ENCODE data around the gene ABCB4.

ABCB4 gene

GRCh38 chr7:87416682-87417587 is 58.5 kb downstream of the ABCB4 start:
- DNase-seq: peak; percentile 58 to 87 (median 77)

DNA sequence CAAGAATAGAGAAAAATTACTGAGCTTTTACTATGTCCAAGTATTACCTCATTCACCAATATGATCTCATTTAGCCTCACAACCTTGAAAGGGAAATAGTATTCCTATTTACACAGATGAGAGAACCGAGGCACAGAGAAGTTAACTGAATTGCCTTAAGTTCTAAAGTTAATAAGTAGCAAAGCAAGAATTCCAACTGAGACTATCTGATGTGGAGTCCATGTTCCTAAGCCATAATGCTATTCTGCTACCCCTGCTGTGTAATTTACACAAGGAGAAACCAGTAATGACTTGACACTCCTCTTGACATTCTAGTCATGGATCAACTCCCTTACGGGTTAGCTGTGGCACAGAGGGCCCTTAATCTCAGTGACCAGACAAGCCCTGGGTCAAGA is 60.7 kb downstream of the ABCB4 start:
- DNase-seq: no peak

DNA sequence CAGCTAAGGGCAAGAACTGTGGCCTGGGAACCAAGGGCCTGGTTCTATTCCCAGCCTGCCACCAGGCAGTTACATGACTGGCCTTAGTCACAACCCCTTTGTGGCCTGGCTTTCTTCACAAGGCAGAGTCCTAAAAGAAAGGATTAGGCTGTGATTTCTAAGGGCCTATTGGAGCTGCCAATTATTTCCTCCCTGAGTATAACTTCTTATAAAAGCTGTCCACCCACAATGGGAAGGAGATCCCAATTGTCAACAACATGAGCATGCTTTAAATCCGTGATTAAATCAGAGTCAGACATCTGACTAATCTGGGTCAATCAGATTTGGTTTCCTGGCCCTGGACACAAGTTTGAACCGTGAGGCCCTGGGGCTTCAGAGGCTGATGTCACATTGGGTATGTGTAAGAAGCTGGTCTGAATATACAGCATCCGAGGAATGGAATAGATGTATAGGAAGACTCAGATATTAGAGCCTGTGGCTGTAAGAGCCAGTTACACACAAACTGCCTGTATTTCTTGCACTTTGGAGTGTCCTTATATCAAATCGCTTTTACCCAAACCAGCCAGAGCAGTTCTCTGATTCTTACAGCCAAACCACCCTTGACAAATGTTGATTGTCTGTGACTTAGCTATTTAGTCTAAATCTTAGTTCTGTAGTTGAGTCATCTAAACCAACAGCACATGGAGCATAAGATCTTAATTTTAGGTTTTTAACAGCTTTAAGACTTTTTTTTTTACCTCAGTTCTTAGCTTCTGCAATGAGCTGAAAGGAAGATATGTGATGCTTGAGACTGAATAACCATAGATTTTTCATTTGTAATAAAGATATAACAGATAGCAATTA is 61.3 kb downstream of the ABCB4 start:
- no peak for DNase-seq

- DNase-seq: no peak
Observed at GRCh38 chr7:87413029-87413428, 62.5 kb downstream of the ABCB4 start.

DNA sequence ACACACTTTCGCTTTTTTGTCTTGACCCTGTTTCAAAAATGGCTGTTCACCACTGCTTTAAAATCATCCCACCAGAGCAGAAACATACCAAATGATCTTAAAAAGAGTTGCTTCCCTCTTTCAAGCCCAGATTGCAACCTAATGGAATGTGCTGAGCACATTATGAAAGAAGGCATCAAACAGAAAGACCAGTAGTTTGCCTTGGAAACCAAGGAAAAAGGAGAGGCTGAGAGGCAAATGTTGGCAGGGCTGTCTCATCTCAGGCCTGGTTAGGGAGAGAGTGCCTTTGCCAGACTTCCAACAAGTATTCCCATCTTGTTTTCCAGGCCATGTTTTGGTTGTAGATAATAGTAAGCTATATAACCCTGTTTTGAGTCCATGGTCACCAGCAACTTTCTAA is 64.3 kb downstream of the ABCB4 start:
- DNase-seq: no peak

DNA sequence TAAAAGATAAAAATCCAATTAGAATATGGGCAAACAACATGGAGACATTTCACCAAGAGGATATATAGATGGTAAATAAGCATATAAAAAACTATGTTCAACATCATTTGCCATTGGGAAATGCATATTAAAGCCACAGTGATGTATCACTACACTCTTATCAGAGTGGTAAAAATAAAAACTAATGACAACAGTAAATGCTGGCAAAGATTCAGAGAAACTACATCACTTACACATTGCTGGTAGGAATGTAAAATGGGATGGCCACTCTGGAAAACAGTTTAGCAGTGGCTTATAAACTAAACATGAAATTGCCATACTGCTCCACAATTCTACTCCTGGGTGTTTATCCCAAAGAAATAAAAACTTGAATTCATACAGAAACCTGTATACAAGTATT is 70.8 kb downstream of the ABCB4 start:
- no peak for DNase-seq

DNA sequence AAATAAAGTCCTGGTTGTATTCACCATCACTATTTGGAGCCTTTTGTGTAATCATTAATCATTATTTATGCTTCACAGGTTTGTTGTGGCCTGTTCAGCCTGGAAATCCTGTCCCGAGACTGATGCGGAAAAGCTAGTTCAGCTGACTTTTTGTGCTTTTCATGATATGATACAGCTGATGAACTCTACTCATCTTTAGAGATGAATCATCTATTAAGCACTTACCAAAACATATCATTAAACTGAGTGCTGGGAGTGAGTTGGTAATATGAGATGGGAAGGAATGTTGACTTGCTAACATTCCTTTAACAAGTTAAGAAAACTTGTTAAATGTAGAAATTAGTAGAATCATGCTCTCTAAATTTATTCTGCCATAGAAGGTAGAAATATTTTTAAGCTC is 77.0 kb downstream of the ABCB4 start:
- no peak for DNase-seq

DNA sequence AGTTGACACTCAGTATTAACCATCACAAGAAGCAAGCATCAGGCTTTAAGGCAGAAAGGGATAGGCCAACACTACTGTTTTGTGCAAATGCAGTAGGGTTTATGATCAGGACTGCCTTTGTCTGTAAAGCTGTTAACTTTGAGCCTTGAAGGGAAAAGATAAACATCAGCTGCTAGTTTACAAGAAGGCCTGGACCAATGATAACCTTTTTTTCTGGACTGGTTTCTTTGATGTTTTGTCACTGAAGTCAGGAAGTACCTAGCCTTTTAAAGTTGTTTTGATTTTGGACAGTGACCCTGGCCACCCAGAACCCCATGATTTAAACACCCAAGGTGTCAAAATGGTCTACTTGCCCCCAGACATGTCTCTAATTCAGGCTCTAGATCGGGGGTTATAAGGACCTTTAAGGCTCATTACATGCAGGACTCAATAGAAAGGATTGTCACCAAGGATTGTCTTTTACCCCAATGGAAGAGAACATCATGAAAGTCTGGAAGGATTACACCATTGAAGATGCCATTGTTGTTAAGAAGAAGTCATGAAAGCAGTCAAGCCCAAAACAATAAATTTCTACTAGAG is 79.9 kb downstream of the ABCB4 start:
- DNase-seq: no peak

- no peak for DNase-seq
Observed at GRCh38 chr7:87391020-87391701, 84.3 kb downstream of the ABCB4 start.

GRCh38 chr7:87380905-87381304 is 94.6 kb downstream of the ABCB4 start:
- DNase-seq: no peak

- DNase-seq: no peak
Observed at GRCh38 chr7:87375662-87376435, 99.6 kb downstream of the ABCB4 start.

- DNase-seq: peak in 1 of 3 experiments; percentile 11
Observed at GRCh38 chr7:87370660-87371180, 104.8 kb downstream of the ABCB4 start.

DNA sequence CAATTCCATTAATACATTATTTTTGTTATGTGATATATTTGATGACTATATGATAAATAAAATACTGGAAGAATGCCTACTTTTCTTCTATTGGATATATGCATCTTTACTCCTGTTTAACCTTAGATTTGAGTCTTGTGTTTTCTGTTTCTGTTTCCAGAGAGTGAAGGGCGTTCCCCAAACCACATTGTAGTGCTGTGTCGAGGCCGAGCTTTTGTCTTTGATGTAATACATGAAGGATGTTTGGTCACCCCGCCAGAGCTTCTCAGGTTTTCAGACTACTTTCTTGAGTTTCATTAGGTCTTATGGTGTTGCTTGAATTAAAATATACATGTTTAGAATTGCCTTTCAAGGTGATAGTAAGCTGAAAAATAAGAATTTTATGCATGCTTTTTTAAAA is 106.3 kb downstream of the ABCB4 start:
- DNase-seq: no peak

DNA sequence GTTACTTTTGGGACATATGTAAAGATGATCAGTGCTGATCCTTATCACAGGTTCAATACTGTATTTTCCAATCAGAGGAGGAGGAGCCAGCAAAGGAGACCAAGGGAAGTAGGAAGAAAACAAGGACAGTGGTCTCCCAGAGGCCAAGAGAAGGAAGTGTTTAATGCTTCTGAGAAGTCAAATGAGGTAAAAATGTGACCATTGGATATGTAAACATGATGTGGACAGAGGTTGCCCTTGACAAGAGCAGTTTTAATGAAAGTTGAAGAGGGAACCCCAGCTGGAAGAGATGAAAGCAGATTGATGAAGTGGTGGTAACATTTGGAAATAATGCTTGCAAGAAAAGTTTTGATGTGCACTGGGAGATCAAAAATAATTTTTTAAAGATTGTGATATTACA is 111.2 kb downstream of the ABCB4 start:
- no peak for DNase-seq

DNA sequence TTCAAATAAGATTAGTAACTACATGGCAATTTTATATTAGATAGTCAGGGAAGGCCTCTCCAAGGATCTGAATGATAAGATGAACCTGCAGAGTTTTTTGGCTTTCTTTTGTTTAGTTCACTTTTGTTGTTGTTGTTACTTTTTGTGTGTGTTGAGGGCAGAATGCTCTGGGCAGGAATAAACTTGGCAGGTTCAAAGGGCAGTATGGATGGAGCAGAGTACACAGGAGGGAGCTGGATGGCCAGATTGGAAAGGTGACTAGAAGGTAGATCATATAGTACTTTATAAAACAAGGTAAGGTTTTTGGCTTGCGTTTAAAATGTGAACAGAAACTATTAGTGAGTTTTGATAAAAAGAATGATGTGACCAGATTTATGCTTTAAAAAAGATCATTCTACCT is 112.1 kb downstream of the ABCB4 start:
- DNase-seq: no peak

DNA sequence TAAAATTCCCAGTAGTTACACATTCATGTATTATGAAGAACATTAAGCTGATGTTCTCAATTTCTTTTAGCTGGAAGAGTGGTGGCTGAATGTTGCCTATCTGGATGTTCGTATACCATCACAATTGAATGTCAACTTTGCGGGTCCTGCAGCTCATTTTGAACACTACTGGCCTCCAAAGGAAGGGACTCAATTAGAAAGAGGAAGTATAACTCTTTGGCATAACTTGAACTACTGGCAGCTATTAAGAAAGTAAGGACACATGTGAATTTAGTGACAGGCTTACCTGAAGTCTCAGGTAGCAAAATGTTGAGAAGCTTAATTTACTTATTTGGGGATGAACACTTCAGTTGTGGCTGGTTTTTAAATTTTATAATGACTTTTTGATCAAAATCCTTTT is 114.2 kb downstream of the ABCB4 start:
- no peak for DNase-seq

DNA sequence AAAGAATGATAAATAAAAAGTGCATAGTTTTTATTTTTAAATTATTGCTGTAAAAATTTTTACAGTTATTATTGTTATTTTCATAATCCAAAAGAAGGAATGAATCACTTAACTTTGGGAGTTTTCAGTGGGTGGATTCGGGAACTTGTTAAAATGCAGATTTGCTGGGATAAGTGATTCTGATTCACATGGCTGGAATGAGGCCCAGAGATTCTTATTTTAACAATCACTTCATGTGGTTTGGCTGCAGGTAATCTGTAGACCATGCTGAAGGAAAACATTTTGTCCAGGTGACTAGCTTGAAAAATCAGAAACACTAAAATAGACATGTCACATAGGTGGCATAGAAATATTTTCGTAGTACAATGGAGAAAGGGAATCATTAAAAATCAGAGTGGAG is 116.1 kb downstream of the ABCB4 start:
- DNase-seq: no peak

- DNase-seq: no peak
Observed at GRCh38 chr7:87356448-87356847, 119.0 kb downstream of the ABCB4 start.

- DNase-seq: peak in 2 of 3 experiments; percentile 25 to 48
Observed at GRCh38 chr7:87354749-87355148, 120.7 kb downstream of the ABCB4 start.

All from NCI-H1417 (cell line).